Measurements from ENCODE around the gene CLPTM1. TPM values are rescaled to one million over a fixed set of nuclear protein-coding genes. Genes with fewer than 3 reads are reported as not detected.

CLPTM1 gene
- total and polyA plus RNA-seq, 9 of the 15 experiments (the other 6 are each of a cell fraction or from before 2014, with no cell fraction given), result 0.37 to 96.0 (median 27.5) TPM

DNA sequence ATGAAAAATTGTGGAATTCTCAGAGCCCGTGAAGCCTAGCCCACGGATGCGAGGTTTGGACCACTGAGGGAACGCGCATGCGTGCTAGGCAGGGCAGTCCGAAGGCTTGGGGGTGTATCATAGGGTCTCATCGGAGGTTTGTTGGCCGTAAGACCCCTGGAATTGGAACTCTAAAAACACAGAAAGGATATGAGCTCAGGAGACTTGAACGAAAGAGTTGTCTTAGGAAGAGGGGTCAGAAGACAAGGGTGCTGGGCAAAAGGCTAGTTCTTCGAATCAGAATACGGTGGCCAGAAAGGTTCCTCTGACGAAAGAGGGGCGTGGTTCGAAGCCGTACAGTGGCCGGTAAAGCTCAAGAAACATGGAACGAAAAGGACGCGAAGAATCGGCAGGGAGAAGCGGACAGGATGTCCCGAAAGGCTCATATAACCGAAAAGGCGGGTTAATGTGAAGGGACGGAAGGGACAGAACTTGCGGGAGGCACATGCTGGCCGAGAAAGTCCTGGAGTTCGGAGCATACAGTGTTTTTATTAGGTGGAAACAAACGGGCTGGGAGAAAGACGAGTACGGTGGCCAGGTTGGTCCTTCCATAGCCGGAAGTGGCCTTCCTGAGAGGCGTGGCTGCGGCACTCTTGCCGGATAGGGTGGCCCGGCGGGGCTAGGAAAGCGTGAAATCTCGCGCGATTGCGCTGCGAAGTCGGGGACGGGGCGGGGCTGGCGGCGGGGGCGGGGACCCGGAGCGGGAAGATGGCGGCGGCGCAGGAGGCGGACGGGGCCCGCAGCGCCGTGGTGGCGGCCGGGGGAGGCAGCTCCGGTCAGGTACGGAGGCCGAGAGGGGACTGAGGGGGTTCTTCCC is at the start of gene CLPTM1 (continued):
- TF ChIP-seq, protein P1, sequence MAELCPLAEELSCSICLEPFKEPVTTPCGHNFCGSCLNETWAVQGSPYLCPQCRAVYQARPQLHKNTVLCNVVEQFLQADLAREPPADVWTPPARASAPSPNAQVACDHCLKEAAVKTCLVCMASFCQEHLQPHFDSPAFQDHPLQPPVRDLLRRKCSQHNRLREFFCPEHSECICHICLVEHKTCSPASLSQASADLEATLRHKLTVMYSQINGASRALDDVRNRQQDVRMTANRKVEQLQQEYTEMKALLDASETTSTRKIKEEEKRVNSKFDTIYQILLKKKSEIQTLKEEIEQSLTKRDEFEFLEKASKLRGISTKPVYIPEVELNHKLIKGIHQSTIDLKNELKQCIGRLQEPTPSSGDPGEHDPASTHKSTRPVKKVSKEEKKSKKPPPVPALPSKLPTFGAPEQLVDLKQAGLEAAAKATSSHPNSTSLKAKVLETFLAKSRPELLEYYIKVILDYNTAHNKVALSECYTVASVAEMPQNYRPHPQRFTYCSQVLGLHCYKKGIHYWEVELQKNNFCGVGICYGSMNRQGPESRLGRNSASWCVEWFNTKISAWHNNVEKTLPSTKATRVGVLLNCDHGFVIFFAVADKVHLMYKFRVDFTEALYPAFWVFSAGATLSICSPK (IDR thresholded peaks at IDR 0.05; ENCODE audit: borderline replicate concordance), result peak; percentile 99
- TF ChIP-seq SIRT6 (IDR thresholded peaks at IDR 0.05; ENCODE audit: low read depth, low read length), result no peak
- TF ChIP-seq, protein P2, sequence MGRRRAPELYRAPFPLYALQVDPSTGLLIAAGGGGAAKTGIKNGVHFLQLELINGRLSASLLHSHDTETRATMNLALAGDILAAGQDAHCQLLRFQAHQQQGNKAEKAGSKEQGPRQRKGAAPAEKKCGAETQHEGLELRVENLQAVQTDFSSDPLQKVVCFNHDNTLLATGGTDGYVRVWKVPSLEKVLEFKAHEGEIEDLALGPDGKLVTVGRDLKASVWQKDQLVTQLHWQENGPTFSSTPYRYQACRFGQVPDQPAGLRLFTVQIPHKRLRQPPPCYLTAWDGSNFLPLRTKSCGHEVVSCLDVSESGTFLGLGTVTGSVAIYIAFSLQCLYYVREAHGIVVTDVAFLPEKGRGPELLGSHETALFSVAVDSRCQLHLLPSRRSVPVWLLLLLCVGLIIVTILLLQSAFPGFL (CRISPR knock-in tag; IDR thresholded peaks at IDR 0.05), result no peak
- peak; percentile 97 for TF ChIP-seq CHD2 (IDR thresholded peaks at IDR 0.05; ENCODE audit: low read depth, low read length)
- no peak for TF ChIP-seq ZNF274 (IDR thresholded peaks at IDR 0.05; ENCODE audit: borderline replicate concordance, low read depth, low read length)
- 0 out of 2 replicates have a peak, but pooled peaks have one; percentile 35 for TF ChIP-seq MEF2D (tag; conservative IDR thresholded peaks at IDR 0.05; ENCODE audit: low read depth)
- no peak for TF ChIP-seq CEBPZ (IDR thresholded peaks at IDR 0.05; ENCODE audit: borderline replicate concordance, low read depth, low read length)
- peak; percentile 94 for TF ChIP-seq EP400 (IDR thresholded peaks at IDR 0.05)
- TF ChIP-seq PHB (CRISPR knock-in tag; IDR thresholded peaks at IDR 0.05), result no peak
- TF ChIP-seq GABPB2 (CRISPR knock-in tag; conservative IDR thresholded peaks at IDR 0.05), result no peak
- TF ChIP-seq PTTG1 (tag; IDR thresholded peaks at IDR 0.05; ENCODE audit: low read depth), result no peak
- no peak for TF ChIP-seq HSF4 (CRISPR knock-in tag; IDR thresholded peaks at IDR 0.05; ENCODE audit: borderline replicate concordance)
- peak; percentile 37 for TF ChIP-seq PKNOX1 (IDR thresholded peaks at IDR 0.05)
- peak; percentile 49 for TF ChIP-seq NFYB (IDR thresholded peaks at IDR 0.05; ENCODE audit: extremely low read depth, insufficient read length)
- no peak for TF ChIP-seq ZNF184 (CRISPR knock-in tag; IDR thresholded peaks at IDR 0.05)
- TF ChIP-seq GTF2B (IDR thresholded peaks at IDR 0.05; ENCODE audit: extremely low read depth, insufficient read length), result no peak
- TF ChIP-seq ZFPM2 (CRISPR knock-in tag; IDR thresholded peaks at IDR 0.05), result no peak
- TF ChIP-seq, protein P3, sequence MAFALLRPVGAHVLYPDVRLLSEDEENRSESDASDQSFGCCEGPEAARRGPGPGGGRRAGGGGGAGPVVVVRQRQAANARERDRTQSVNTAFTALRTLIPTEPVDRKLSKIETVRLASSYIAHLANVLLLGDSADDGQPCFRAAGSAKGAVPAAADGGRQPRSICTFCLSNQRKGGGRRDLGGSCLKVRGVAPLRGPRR (CRISPR knock-in tag; IDR thresholded peaks at IDR 0.05), result no peak
- TF ChIP-seq HDAC8 (tag; IDR thresholded peaks at IDR 0.05), result no peak

Data from K562 (cell line).